ENCODE measurements around the gene PTOV1. TPM values are rescaled to one million over a fixed set of nuclear protein-coding genes. Genes with fewer than 3 reads are reported as not detected.

The PTOV1 gene
- total and polyA plus RNA-seq, 4 donors = 62.9 to 115 (median 89.4) TPM

GRCh38 chr19:49861107-49861506, 10.1 kb downstream of the PTOV1 start:
- Histone ChIP-seq H3K27ac (ENCODE audit: low read depth in 1 of 2, low read length in 1 of 2) (no peak overlapping the region), H3K27me3 (ENCODE audit: control insufficient read depth in 3 of 3, insufficient read depth in 3 of 3, low read length in 2 of 3) (no peaks in the 10 kb centered on the region), H3K9ac (ENCODE audit: insufficient read depth in 1 of 2, low read length in 2 of 2) (no peak overlapping the region), H3K4me1 (ENCODE audit: control insufficient read depth in 5 of 5, insufficient read depth in 5 of 5, low read length in 5 of 5) (peaks cover 0 to 20% (median 6%) of the 10 kb centered on the region in 5 donors), H3K4me3 (no peak overlapping the region), H3K9me3 (ENCODE audit: control insufficient read depth in 4 of 4, insufficient read depth in 3 of 4, low read length in 3 of 4) (no peaks in the 10 kb centered on the region), H3K36me3 (ENCODE audit: control insufficient read depth in 4 of 4, insufficient read depth in 4 of 4, low read length in 4 of 4) (peaks cover 0 to 77% (median 36%) of the 10 kb centered on the region in 4 donors)
- no peak for TF ChIP-seq CTCF (IDR thresholded peaks at IDR 0.05; ENCODE audit: control extremely low read depth, extremely low read depth)
- DNase-seq (peak; percentile 71 to 83 (median 74)), ATAC-seq (ENCODE audit: insufficient read depth, low FRiP score) (no peak)
- 51 to 69% methylated on average over 13 of the region's 13 CpGs for WGBS, 2 donors

GRCh38 chr19:49861541-49862378, 10.8 kb downstream of the PTOV1 start:
- Histone ChIP-seq H3K27me3 (ENCODE audit: control insufficient read depth in 3 of 3, insufficient read depth in 3 of 3, low read length in 2 of 3) (no peaks in the 10 kb centered on the region), H3K36me3 (ENCODE audit: control insufficient read depth in 4 of 4, insufficient read depth in 4 of 4, low read length in 4 of 4) (peaks cover 0 to 71% (median 34%) of the 10 kb centered on the region in 4 donors), H3K27ac (ENCODE audit: low read depth in 1 of 2, low read length in 1 of 2) (no peak overlapping the region), H3K9ac (ENCODE audit: insufficient read depth in 1 of 2, low read length in 2 of 2) (no peak overlapping the region), H3K4me3 (no peak overlapping the region), H3K4me1 (ENCODE audit: control insufficient read depth in 5 of 5, insufficient read depth in 5 of 5, low read length in 5 of 5) (peaks cover 3 to 27% (median 9%) of the 10 kb centered on the region in 5 donors), H3K9me3 (ENCODE audit: control insufficient read depth in 4 of 4, insufficient read depth in 3 of 4, low read length in 3 of 4) (no peaks in the 10 kb centered on the region)
- no peak for ATAC-seq (ENCODE audit: insufficient read depth, low FRiP score)
- peak in 1 of 3 donors; percentile 43 for DNase-seq
- TF ChIP-seq CTCF (IDR thresholded peaks at IDR 0.05; ENCODE audit: control extremely low read depth, extremely low read depth) = no peak
- WGBS, 2 donors = 84 to 85% methylated on average over 60 of the region's 60 CpGs

GRCh38 chr19:49862391-49863253, 11.7 kb downstream of the PTOV1 start:
- DNase-seq (no peak), ATAC-seq (ENCODE audit: insufficient read depth, low FRiP score) (no peak)
- WGBS, 2 donors = 82 to 84% methylated on average over 43 to 49 of the region's 49 CpGs
- peaks cover 3 to 29% (median 9%) of the 10 kb centered on the region in 5 donors for H3K4me1 ChIP-seq (ENCODE audit: control insufficient read depth in 5 of 5, insufficient read depth in 5 of 5, low read length in 5 of 5)
- no peaks in the 10 kb centered on the region for H3K27me3 ChIP-seq (ENCODE audit: control insufficient read depth in 3 of 3, insufficient read depth in 3 of 3, low read length in 2 of 3)
- no peaks in the 10 kb centered on the region for H3K9me3 ChIP-seq (ENCODE audit: control insufficient read depth in 4 of 4, insufficient read depth in 3 of 4, low read length in 3 of 4)
- no peak overlapping the region for H3K4me3 ChIP-seq
- no peak overlapping the region for H3K9ac ChIP-seq (ENCODE audit: insufficient read depth in 1 of 2, low read length in 2 of 2)
- H3K36me3 ChIP-seq (ENCODE audit: control insufficient read depth in 4 of 4, insufficient read depth in 4 of 4, low read length in 4 of 4) = peaks cover 0 to 64% (median 27%) of the 10 kb centered on the region in 4 donors
- H3K27ac ChIP-seq (ENCODE audit: low read depth in 1 of 2, low read length in 1 of 2) = no peak overlapping the region
- TF ChIP-seq CTCF (IDR thresholded peaks at IDR 0.05; ENCODE audit: control extremely low read depth, extremely low read depth) = no peak
